HG02938 (cell line): ENCODE data around the gene SPG11.
A peak's percentile ranks its signal among the peaks of the same experiment; 100 is the strongest.
"Not testable (repeated sequence)": the region's sequence is repeated elsewhere in the genome, so short reads cannot be mapped to it uniquely, and the experiment has no call there.

Source experiments
- ATAC-seq: cut with Tn5 transposase; IDR thresholded peaks from one replicate; pipeline ENCODE4 v1.9.1; 2021; ENCODE audit warnings: mild to moderate bottlenecking, moderate library complexity; ENCODE audit not compliant: unreplicated experiment

SPG11 gene

DNA sequence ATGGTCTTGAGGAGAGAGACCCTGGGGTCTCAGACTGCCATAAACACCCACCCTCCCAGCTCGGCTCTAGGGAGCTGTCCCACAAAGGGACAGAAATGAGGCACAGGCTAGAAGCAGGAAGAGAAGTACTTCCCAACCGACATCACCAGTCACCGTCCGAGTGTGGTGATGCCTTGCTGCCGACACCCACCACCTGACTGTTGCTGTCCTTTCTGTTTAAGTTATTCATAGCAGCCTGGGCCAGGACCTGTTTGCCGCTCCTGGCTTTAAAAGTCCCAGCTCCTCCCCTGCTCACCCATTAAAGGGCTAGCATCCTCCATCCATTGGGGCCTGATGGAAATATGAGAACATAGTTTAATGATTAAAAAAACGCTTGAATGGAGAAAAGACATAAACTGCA lies 13.2 kb upstream of the SPG11 start:
- no peak for ATAC-seq

DNA sequence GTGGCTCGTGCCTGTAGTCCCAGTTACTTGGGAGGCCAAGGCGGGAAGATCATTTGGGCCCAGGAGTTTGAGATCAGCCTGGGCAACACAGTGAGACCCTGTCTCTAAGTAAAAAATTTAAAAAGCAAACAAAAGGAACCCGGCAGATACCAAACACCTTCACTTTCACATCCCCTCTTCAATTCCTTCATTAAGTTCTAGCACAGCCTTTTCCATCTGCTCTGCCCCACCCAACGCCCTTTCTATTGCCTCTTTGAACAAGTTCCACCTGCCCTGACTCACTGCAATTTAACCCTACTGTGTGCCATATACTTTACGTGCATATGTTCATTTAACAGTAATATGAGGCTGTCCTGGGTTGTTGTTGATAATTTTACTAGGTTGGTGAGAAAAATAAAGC lies 12.4 kb upstream of the SPG11 start:
- ATAC-seq, result no peak

DNA sequence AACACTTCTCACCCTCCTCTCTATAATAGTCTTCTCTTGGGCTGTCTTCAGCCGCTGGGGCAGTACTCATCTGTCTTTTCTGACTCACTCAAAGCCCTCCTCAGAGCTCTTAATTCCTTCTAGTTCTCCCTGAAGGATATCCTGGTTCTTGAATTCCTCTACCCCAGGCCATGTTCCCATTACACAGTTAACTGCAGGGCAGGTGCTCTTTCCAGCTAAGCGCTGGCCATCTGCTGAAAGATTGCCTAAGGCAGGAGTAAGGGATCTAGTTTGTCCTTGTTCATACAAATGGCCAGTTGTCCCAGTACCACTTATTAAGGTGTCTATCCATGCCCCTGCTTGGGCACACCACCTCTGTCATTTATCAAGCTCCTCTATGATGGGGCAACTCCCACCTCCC lies 10.2 kb upstream of the SPG11 start:
- no peak for ATAC-seq

DNA sequence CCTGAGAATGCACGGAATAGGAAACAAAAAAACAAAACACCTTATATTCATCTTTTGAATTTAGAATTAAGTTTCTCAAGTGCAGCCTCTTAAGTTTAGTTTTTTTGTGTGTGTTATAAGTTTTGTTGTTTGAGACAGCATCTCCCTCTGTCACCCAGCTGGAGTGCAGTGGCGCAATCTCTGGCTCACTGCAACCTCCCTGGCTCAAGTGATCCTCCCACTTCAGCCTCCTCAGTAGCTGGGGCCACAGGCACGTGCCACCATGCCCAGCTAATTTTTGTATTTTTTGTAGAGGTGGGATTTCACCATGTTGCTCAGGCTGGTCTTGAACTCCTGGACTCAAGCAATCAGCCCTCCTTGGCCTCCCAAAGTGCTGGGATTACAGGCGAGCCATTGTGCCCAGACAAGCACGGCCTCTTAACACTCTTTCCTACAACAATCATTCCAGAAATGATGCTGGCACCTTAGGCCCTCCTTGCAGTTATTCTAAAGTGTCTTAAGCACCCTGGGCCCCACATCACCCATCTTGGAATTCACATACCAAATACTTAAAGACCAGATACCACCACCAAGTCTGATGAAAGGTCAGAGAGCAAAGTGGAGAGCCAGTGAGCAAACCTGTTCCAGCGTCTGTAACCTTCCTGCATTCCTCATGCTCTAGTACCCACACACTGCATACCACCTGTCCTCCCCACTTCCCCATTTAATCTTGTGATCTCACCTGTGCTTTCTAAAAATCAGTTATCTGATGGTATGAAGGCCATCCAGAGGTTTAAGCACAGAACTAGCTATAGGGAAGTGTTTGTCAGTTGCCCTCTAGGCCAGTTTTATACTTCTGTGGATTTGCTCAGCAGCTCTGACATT lies 6.9 kb upstream of the SPG11 start:
- no peak for ATAC-seq

DNA sequence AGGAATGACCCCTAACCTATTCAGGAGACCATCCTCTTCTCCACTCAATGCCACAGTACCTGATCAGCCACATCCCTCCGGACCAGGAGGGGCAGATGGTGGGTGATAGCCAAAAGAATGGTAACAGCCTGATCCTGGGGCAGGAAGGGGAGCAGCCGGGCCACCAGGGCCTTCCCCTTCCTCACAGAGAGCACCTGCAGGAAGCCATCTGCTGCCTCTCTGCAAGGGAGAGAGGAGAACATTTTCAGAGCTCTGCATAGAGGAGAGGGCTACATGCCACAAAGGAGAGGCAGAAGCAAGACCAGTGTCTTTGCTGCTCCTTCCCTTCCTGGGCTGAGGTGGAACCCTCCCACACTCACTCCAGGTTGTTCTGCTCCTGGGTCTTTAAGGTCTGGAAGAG lies 5.5 kb upstream of the SPG11 start:
- ATAC-seq, result no peak

DNA sequence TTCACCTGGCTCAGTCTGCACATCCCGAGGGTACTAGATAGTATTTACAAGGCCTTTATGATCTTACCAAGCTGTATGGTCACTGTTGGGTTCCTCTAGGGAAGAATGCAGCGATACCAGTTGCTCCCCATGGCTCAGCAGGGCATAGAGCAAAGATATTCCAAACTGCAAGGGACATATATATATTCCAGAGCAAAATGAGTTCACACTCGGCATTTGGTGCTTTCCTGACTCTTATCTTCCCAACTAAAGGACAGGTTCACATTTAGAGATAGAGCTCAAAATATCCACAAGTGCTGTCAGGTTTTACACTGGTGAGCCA lies 3.5 kb upstream of the SPG11 start:
- no peak for ATAC-seq

DNA sequence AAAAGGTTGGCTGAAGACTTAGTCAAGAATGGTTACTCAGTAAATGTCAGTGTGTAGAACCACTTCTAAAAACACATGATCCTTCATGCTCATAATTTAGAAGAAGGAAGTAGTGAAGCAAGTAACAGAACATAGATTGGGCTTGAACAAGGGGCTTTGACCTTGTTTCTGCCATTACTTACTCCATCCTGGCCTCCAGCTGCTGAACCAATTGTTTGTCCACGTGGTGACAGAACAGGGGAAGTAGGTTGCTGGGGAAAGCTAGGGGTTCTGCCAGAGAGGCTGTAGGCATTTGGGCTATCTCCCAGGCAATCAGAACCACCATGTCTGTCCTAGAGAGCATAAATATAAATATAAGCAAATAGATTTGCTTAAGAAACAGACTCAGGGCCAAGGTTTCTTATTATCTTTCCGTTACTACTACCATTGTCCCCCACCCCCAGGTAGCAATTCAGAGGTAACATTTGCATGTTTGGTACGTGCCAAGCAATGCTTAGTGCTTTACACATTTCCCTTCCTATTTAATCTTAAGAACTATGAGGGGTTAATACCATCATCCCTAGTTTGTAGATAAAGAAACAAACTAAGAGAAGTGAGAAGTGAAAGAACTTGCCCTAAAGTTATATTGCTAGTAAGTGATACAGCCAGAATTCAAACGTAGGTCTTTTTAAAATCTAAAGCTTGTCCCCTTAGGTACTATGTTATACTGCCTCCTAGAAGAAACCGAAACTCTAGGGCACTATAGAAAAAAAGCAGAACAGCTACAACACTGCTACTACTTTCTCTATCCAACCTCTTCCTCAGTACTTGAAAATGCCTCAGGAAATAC lies 3.0 kb upstream of the SPG11 start:
- ATAC-seq, result no peak

DNA sequence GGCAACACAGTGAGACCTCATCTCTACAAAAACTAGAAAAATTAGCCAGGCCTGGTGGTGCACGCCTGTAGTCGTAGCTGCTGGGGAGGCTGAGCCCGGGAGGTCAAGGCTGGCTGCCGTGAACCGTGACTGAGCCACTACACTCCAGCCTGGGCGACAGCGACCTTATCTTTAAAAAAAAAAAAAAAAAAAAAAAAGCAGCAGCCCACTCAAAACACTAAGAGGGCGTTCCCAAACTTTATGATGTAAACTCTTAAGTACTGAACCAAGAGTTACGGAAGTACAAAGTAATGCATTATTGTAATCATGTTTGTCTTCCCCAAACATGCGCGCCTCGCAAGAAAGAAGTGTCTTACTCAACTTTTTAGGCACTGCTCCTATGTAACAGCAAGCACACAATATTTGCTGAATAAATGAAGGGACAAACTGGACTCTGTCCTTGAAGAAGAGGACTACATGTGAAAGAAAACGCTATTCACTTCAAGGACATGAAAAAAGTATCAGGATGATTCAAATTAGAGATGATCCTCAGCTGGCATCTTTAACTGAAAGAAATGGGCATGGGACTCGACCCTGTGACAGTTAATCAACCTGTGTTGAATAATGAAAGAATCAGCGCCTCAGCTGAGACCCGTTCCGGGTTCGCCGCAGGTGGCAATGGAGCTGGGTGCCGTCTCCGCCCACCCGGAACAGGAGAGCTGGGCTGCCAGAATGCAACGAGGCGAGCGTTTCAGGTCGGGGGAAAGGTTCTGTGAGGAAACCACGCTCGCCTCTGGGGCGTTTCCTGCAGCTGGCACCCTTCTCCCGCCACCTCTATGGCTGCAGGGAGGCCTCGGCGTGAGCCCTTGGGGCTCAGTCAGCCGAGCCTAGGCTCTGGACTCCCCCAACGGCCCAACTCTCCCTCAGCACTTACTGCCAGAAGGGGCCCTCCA lies 718 bp downstream of the SPG11 start:
- peak; percentile 55 for ATAC-seq

DNA sequence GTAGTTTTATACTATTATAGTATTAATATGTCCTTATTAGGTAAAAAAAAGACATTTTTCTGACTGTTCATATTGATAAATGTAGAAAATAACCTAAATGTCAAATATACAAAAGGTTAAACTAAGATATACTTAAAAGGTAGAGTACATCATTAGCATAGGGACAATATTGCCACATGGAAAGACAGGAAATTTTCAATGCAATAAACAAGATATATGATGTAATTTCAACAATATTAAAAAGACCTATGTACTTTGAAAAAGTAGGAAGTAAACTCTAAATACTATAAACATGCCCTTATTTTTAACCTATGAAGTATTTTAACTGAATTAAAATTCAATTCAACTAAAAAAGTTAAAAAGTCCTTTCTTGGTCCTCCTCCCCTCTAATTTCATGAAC lies 1.9 kb downstream of the SPG11 start:
- ATAC-seq, result no peak

DNA sequence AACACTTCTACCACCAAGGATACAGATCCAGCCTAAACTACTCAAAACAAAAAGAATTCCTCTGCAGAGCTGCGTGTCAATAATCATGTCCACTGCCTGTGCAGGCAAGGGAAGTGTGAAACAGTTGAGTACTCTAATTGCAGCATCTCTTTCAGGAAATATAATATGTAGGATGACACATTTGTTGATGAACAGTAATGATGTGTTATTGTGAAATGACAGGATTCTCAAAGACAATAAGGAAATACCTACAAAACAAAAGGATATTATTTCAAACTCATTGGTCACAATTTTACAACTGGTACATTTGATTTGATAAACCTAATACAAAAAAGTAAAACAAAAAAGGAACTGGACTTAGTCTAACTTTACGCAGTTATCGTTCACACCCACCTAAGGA lies 4.4 kb downstream of the SPG11 start:
- ATAC-seq, result no peak

DNA sequence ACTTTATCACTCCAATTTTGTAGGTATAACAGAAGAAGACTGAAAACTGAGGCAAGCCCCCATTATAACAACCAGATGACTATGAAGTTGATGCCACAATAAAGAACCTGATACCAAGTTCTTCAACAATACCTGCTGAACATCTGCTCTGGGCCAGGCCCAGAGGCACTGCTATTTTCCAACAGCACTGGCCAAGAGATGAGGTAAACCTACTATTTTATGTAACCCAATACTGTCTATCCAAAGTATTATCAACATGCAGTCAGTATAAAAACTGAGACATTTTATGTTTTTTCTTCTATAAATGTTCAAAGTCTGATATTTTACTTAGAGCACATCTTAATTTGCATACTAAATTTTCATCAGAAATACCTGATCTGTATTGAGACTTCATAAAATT lies 6.1 kb downstream of the SPG11 start:
- no peak for ATAC-seq

DNA sequence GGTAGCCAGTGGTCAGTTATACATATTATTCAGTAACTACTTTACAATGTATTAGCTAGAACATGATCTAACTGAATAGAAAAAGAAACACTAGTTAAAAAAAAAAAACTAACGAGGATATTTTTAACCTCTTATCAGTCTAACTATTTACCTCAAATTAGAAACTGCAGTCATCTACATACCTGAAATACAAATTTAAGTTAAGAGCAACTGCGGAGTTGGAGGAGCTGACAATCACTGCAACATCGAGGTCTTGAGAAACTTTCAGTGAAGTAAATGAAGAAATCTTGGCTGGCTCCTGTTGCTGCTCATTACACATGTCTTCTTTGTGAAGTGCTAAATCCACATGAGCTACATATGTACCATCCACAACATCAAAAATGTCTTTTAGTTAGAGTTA lies 6.5 kb downstream of the SPG11 start:
- ATAC-seq, result no peak

DNA sequence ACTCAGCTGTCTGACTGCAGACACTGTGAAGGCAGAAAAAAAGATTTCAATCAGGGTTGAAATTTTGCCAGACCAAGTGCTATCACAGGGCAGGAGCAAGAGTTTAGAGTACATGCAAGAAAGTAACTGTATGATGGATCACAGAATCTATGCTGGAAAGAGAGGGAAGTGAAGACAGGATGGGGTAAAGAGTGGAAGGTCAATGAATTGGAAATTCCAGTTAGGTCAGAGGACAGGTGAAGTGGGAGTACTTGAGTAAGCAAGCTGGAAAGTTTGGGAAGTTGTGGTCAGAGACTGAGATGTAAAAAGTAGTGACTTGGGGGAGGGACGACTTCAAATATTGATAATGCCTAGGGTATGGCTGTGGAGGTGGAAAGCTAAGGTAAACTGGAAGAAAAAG lies 7.2 kb downstream of the SPG11 start:
- ATAC-seq, result no peak

DNA sequence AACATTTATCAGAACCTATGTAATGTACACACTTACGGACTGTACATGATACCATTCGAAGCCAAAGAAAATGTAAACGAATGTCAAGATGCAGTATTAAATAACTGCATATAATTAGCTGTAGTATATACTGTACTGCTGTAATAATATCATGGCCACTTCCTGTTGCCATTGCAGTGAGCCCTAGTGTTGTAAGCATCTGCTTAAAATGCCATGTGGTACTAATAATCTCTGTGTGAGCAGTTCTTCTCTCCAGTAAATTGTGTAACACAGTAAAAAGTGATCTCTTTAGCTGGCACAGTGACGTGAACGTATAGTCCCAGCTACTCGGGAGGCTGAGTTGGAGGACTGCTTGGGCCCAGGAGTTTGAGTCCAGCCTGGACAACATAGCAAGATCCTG lies 8.6 kb downstream of the SPG11 start:
- no peak for ATAC-seq

DNA sequence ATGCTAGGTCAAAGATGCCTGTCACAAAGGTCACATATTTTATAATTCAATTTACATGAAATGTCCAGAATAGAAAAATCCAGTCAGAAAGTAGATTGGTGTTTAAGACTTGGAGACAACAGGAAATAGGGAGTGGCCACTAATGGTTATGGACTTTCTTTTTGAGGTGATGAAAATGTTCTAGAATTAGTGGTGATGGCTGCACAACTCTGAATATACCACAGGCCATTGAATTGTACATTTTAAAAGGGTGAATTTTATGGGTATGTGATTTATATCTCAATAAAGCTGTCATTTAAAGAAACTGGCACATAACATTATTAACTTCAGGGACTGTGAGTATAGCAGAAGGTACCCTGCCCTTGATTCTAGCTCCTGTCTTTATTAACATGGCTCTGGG lies 15.8 kb downstream of the SPG11 start:
- no peak for ATAC-seq

DNA sequence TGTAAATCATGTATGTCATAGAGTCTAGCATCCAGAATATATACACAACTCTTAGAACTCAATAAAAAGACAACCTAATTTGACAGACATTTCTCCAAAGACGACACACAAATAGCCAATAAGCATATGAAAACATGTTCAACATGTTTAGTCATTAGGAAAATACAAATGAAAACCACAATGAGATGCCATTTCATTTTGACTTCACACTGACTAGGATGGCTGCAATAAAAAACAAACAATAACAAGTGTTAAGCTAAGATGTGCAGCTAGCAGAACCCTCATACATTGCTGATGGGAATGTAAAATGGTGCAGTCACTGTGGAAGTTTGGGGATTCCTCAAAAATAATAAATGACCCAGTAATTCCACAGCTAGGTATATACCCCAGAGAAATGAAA lies 16.4 kb downstream of the SPG11 start:
- no peak for ATAC-seq

DNA sequence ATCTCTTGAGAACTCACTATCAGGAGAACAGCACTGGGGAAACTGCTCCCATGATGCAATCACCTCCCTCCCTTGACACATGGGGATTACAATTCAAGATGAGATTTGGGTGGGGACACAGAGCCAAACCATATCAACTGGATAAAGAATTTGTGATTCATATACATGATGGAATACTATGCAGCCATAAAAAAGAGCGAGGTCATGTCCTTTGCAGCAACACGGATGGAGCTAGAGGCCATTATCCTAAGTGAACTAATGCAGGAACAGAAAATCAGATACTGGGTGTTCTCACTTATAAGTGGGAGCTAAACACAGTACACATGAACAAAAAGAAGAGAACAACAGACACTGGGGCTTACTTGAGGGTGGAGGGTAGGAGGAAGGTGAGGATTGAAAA lies 17.0 kb downstream of the SPG11 start:
- ATAC-seq, result no peak

DNA sequence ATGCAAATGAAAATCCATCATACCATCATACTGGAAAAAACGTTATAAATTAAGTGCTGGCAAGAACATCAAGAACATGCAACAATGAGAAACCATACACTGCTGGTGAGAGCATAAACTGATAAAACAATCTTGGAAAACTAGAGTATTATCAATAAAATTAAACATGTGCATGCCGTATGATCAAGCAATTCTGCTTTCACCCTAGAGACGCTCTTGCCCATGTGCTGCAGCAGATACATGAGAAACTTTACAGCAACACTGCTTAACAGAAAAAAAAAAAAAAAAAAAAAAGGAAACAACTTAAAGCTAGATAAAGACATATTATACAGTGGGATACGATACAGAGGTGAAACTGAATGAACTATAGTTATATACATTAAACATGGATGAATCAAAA lies 21.8 kb downstream of the SPG11 start:
- no peak for ATAC-seq

DNA sequence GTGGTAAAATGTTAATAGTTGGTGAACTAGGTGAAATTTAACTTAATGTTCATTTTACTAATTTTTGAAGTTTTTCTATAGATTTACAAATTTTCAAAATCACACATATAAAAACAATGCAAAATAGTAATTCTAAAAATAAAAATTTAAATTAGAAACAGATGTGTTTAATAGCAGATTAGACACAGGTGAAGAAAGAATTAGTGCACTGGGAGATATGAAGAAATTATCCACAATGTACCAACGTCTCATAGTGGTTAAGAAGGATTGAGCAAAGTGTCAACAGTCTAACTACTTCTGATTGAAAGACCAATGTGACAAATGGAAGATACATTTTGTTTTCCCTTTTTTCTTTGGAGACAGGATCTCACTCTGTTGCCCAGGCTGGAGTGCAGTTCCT lies 26.5 kb downstream of the SPG11 start:
- ATAC-seq, result no peak

DNA sequence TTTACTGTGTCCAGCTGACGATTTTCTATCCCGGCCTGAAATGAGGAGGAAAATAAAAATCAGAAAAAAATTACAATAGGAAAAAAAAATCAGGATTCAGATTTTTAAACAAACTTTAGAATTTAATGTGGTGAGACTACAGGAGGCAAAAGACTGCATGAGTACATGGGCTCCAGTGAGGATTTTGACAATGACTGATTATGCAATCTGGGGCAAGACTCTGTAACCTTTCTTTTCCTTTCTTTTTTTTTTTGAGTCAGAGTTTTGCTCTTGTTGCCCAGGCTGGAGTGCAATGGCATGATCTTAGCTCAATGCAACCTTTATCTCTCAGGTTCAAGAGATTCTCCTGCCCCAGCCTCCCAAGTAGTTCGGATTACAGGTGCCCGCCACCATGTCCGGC lies 29.9 kb downstream of the SPG11 start:
- no peak for ATAC-seq

DNA sequence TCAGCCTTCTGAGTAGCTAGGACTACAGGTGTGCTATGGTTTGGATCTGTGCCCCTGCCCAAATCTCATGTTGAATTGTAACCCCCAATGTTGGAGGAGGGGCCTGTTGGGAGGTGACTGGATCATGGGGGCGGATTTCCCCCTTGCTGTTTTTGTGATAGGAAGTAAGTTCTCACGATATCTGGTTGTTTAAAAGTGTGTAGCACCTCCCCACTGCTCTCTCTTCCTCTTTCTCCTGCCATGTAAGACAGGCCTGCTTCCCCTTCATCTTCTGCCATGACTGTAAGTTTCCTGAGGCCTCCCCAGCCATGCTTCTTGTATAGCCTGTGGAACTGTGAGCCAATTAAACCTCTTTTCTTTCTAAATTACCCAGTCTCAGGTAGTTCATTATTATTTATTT lies 38.2 kb downstream of the SPG11 start:
- ATAC-seq, result not testable (repeated sequence)
